GM19324 (cell line): ENCODE data around the gene CYP11A1.
"Not testable (repeated sequence)": the region's sequence is repeated elsewhere in the genome, so short reads cannot be mapped to it uniquely, and the experiment has no call there.

Experiments used
- ATAC-seq: cut with Tn5 transposase; IDR thresholded peaks from one replicate; pipeline ENCODE4 v1.9.1; 2021; ENCODE audit warnings: mild to moderate bottlenecking, moderate library complexity; ENCODE audit not compliant: unreplicated experiment, low FRiP score

CYP11A1 gene

DNA sequence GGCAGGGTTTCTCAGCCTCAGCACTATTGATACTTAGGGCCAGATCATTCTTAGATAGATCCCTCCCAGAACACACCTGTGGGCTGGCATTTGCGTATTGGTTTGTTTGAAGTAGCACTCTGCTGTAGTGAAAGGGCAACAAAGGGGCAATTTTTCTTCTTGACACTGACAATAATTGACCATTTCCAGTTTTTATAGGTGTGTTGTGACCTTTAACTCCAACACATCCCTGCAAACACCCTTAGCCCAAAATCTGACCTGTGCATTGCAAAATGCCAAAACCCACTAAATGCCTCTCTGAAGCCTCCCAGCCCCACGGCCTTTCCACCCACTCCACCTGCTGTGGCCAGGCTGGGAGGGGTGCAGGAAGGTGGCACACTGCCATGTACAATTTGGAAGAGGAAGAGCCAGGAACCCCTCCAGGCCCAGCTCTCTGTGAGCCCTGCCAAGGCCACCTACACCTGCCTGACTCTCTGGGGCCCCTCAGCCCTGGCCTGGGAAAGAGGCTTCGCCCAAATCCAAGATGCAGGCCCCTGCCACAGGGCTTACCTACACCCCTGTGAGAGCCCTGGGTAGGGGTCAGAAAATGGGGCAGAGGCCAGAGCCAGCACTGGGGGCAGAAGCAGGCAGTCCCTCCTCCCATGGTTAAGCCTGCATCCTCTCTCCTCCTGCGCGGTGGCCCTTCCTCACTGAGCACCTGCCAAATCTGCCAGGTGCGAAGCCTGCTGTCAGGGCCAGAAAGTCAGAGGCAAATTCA, 9.6 kb upstream of the CYP11A1 start:
- no peak for ATAC-seq

DNA sequence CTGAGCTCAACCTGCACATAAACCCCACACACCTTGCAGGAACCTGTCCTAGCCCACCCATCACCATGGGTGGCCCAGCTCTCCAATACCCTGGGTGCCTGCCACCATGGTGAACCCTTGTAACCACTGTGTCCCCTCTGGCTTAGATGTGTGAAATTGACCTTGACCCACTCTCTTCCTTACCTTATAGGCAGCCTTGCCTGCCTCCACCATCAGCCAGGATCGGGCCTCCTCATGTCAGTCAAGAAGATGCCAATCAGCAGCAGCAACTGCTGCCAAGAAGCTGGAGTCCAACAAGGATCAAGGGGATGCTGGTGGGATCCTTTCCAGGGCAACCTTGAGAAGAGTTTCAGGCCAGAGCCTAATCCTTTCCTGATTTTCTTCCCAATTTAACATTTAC, 8.8 kb upstream of the CYP11A1 start:
- no peak for ATAC-seq

- ATAC-seq: no peak
Observed at GRCh38 chr15:74375303-74375693, 7.9 kb upstream of the CYP11A1 start.

DNA sequence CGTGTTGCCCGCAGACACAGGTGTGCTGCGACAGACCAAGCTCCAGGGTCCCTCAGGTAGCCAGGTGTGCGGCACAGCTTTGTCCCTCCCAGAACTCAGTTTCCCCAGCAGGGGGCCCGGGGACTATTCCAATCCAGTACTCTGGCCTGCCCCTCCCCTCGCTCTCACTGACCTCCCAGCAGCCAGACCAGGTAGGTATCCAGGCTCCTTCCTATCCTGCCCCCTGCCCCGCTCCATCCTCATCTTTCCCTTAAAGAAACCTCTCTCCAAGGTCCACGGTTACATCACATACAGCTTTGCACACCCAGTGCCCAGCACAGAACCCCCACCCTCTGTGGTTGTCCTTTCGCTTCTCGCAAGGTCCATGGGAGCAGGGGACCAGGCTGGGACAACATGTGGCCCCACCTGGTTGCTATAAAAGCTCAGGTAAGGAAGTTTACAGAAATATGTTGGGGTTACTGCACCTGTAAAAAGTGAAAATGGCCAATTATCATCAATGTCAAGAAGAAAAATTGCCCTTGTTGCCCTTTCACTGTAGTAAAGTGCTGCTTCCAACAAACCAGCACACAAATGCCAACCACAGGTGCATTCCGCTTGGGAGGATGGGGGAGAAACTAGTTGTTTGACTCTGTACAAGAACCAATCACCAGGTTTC, 7.3 kb upstream of the CYP11A1 start:
- ATAC-seq: peak; percentile 1

DNA sequence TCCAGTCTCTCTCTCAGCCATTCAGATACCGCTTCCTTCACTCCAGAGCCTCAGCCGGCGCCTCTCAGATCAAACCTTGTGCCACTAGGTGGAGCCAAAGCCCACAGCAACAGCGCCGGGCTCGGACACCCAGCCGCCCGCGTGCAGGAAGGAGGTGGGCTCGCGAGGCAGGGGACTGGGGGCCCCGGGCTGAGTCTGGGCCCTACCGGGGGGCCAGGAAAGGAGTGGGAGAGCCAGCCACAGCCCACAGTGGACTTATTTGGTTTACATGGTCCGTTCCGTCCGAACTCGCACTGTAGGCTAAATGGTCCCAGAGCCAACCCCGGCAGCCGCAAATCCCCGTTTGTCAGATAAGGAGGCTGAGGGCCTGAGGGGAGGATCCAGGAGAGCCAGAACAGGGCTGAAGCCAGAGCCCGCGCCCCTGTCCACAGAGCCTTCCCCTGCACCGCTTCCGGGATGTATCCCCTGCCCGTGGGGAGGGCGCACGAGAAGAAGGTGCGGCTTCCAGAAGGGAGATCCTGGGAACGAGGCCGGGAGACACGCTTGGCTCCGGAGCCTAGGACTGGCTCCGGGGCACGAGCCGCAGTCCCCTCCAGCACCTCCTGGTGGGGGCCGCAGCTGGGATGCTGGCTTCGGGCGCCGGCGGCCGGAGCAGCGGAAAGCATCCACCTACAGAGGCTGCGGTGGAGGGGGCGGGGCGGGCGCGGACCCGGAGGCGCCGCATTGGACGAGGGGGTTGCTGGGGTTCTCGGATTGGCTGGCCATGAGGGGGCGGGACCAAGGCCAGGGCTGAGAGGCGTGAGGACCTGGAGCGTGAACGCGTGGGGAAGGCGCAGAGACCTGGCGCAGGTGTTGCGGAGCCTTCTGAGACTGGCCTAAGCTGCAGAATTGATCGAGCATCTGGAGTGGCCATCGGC, 6.5 kb upstream of the CYP11A1 start:
- ATAC-seq: peak; percentile 77

DNA sequence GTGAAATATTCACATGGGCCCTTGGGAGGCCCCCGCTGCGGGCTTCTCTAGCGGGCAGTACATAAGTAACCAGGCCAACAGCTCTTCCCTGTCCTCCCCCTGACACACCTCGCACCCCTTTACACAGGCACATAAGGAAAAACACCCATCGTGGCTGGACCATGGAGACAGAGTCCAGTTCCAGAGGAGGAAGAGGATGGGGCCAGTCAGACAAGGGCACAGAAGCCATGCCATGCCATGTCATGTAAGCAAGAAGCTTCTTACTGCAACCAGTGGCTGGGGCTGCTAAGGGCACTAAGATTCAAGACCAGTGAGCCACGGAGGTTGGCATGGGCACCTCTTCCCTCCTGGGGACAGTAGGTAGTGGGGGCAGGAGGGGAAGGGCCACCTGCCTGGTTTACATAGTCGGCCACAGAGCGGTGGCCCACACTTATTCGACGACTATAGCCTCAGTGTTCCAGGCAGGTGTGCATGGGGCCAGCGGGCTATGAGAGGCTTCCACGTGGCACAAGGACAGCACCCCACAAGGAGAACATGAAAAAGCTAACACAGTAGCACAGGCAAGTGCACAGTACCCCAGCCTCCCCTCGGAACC, 5.7 kb upstream of the CYP11A1 start:
- no peak for ATAC-seq

- ATAC-seq: no peak
Observed at GRCh38 chr15:74370471-74370870, 3.0 kb upstream of the CYP11A1 start.

- no peak for ATAC-seq
Observed at GRCh38 chr15:74369756-74370155, 2.3 kb upstream of the CYP11A1 start.

- ATAC-seq: no peak
Observed at GRCh38 chr15:74369084-74369745, 1.8 kb upstream of the CYP11A1 start.

DNA sequence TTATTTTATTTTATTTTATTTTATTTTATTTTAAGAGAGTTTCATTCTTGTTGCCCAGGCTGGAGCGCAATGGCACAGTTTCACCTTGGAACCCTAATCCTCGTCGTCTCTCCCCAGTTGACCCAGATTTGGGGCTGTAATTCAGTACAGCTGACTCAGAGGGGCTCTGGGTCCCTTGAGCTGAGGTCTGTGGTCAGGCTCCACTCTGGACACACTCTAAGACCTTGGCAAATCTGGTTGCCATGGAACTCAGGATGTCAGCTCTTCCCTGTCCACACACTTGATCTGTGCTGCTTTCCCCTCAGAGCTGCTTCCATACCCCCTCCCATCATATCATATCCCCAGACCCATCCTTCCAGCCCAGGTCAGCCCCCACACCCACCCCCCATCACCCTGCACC, 675 bp upstream of the CYP11A1 start:
- ATAC-seq: no peak

GRCh38 chr15:74365598-74366445, 1.6 kb downstream of the CYP11A1 start:
- ATAC-seq: no peak

DNA sequence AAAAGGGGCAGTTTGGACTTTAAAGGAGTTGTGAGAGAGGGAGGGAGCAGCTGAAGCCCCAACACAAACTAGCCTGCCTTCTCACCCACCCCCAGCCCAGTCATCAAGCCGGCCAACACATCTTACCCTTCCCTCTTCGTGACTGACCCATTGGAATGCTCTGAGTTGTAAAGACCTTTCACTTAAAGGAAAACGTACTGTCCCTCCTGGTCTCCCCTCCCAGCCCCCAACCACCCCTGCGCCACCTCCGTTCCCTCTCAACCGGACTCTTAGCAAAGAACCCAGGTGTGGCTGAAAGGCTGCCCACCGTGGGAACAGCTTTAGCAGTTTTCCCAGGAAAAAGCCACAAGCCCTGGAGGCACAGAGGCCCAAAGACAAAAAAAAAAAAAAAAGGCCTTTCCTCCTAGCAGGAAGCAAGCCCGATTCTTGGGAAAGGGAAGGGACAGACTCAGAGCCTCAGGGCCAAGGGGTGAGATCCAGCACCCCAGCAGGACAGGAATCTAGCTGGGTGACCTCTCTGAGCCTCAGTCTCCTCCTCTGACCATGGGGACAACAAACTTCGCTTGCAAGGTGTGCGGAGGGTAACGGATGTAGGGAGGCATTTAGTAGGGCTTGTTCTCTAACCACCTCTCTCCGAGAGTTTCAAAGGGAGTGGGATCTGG, 2.4 kb downstream of the CYP11A1 start:
- no peak for ATAC-seq

DNA sequence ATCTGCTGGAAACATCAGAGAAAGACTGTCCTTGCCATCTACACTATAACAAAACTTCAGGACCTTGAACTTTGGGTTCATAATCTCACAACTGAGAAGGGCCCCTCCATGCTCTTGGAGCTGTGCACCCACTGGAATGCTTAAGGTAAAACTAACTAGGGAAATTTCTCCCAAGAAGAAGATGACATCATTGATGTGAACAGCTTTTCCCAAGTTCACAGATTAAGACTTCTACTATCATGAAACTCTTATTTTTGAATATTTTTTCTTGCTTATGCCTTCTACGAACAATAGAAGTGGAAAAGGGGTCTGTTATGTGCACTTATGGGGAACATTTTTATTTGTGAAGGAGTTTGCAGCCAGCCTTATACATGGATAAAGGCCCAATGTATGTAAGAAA, 5.0 kb downstream of the CYP11A1 start:
- ATAC-seq: no peak

DNA sequence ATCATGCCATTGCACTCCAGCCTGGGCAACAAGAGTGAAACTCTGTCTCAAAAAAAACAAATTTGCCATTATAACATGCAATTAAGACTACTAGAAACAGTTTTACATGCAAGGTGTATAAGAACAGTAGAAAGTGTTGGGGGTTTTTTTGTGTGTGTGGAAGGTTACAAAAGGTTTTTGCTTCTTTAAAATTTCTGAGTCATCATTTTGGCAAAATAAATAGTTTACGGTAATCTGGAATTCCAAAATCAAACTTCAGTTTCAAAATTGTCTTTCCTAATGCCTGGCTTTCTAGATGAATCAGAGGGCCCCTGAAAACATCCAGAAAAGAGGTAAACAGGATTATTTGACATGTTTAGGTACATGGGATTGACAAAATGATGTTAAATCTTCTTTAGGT, 6.6 kb downstream of the CYP11A1 start:
- ATAC-seq: not testable (repeated sequence)

- ATAC-seq: not testable (repeated sequence)
Observed at GRCh38 chr15:74359376-74359775, 8.1 kb downstream of the CYP11A1 start.

- ATAC-seq: not testable (repeated sequence)
Observed at GRCh38 chr15:74357514-74357913, 9.9 kb downstream of the CYP11A1 start.

- not testable (repeated sequence) for ATAC-seq
Observed at GRCh38 chr15:74356050-74356449, 11.4 kb downstream of the CYP11A1 start.

DNA sequence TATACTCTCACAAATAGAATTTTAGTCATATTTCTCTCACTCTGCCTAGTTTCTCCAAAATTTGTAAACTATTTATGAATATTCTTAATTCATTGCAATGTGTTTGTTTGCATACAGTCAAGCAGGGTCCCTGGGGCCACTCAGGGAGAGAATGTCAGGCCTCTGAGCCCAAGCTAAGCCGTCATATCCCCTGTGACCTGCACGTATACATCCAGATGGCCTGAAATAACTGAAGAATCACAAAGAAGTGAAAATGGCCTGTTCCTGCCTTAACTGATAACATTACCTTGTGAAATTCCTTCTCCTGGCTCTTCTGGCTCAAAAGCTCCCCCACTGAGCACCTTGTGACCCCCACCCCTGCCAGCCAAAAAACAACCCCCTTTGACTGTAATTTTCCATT, 13.5 kb downstream of the CYP11A1 start:
- ATAC-seq: not testable (repeated sequence)

DNA sequence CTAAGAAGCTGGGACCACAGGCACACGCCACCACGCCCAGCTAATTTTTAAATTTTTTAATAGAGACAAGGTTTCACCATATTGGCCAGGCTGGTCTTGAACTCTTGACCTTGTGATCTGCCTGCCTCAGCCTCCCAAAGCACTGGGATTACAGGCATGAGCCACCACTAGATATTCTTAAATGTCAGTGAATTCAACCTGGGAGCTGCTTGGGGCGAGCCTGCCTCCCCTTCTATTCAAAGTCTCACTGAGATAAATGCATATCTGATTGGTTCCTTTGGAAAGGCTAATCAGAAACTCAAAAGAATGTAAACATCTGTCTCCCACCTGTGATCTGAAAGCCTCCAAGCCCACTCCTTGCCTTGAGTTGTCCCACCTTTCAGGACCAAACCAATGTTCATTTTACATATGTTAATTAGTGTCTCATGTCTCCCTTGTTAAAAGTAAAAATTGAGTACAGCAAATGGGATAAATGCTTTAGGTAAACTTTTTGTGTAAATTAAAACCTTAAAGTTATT, 15.0 kb downstream of the CYP11A1 start:
- no peak for ATAC-seq
